Upper lobe of left lung (tissue), 4 donors: Measurements from ENCODE around the gene CYP2A13.
"Not testable (repeated sequence)": the region's sequence is repeated elsewhere in the genome, so short reads cannot be mapped to it uniquely, and the experiment has no call there.

ENCODE experiments used
- EP300 ChIP-seq, 4 donors: sonication (generic); formaldehyde crosslinking; IDR thresholded peaks; one replicate each; pipeline ENCODE4 v1.5.1; 2017; ENCODE audit warnings: antibody characterized with exemption in 4 of 4, control low read depth in 2 of 4
- POLR2A ChIP-seq, 4 donors: fragments of 450-650 bp; IDR thresholded peaks; one replicate each; pipeline ENCODE4 v1.5.1; 2016 to 2017; ENCODE audit warnings: antibody characterized with exemption in 4 of 4, mild to moderate bottlenecking in 2 of 4
- POLR2AphosphoS5 ChIP-seq, 2 donors: sonication (generic); formaldehyde crosslinking; IDR thresholded peaks; one replicate each; pipeline ENCODE4 v1.5.1; 2017; ENCODE audit warnings: antibody characterized with exemption in 2 of 2
- TF ChIP-seq, protein P1 (sequence below), 6 experiments: fragments of 450-650 bp in 4 of 6; fragments of 200-600 bp in 2 of 6; sonication (generic) in 2 of 6; IDR thresholded peaks; one replicate each; pipeline ENCODE4 v1.5.1; 2016 to 2019; ENCODE audit warnings: antibody characterized with exemption in 6 of 6

DNA sequence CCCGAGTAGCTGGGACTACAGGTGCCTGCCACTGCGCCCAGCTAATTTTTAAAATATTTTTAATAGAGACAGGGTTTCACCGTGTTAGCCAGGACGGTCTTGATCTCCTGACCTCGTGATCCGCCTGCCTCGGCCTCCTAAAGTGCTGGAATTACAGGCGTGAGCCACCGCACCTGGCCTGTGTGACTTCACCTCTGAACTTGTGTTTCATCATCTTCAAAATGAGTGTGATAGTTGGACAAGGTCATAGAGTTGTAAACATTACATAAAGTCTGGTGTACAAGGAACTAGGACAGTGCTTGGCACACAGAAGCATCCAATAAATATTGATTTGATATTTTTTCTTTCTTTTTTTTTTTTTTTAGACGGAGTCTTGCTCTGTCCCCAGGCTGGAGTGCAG is 34.9 kb upstream of the CYP2A13 start:
- TF ChIP-seq, protein P1, sequence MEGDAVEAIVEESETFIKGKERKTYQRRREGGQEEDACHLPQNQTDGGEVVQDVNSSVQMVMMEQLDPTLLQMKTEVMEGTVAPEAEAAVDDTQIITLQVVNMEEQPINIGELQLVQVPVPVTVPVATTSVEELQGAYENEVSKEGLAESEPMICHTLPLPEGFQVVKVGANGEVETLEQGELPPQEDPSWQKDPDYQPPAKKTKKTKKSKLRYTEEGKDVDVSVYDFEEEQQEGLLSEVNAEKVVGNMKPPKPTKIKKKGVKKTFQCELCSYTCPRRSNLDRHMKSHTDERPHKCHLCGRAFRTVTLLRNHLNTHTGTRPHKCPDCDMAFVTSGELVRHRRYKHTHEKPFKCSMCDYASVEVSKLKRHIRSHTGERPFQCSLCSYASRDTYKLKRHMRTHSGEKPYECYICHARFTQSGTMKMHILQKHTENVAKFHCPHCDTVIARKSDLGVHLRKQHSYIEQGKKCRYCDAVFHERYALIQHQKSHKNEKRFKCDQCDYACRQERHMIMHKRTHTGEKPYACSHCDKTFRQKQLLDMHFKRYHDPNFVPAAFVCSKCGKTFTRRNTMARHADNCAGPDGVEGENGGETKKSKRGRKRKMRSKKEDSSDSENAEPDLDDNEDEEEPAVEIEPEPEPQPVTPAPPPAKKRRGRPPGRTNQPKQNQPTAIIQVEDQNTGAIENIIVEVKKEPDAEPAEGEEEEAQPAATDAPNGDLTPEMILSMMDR (IDR thresholded peaks at IDR 0.05), result not testable (repeated sequence)
- TF ChIP-seq POLR2A, EP300, POLR2AphosphoS5 (IDR thresholded peaks at IDR 0.05): not testable (repeated sequence)
